ENCODE results near the gene CFAP61. TPM values are rescaled to one million over a fixed set of nuclear protein-coding genes. Genes with fewer than 3 reads are reported as not detected.

The CFAP61 gene
- total RNA-seq, 1 experiment from 2014 or later, result 0.61 TPM

DNA sequence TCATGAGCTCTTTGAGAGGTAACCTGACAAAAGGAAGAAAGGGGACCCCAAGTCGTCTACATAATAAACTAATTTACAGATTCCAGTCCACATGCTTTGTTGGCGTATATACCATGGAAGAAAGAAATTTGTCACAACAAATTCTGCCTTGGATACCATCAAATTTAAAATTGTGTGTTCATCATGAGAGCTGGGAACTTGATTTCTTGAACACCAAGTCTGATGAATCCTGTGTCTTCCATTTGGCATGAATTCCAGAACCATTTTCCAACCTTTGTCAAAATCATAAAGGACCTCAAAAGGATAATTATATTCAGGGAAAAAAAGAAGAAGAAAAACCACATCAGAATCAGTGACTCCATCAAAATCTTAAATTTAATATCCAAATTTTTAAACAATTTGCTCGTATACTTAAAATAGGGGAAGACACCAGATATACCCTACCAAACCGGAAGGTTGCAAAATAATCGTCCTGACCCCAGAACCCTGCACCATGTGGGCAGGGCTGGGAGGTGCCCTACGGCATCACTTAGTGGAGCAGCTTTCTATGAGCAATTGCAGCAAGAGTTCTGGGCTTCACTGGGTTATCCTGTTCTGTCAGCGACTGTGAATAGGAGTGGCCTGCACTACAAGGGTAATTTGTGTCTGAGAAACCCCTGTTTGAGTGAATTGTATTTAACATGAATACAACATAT, 241.5 kb downstream of the CFAP61 start:
- Mint-ChIP-seq H3K36me3 (no peaks in the 10 kb centered on the region), H3K4me1 (0 out of 2 replicates have a peak, but pooled peaks cover 3% of the 10 kb centered on the region), H3K9me3 (no peaks in the 10 kb centered on the region), H3K27me3 (ENCODE audit: low read depth) (no peaks in the 10 kb centered on the region), H3K27ac (no peak overlapping the region), H3K4me3 (no peak overlapping the region)
- TF ChIP-seq, protein P1, sequence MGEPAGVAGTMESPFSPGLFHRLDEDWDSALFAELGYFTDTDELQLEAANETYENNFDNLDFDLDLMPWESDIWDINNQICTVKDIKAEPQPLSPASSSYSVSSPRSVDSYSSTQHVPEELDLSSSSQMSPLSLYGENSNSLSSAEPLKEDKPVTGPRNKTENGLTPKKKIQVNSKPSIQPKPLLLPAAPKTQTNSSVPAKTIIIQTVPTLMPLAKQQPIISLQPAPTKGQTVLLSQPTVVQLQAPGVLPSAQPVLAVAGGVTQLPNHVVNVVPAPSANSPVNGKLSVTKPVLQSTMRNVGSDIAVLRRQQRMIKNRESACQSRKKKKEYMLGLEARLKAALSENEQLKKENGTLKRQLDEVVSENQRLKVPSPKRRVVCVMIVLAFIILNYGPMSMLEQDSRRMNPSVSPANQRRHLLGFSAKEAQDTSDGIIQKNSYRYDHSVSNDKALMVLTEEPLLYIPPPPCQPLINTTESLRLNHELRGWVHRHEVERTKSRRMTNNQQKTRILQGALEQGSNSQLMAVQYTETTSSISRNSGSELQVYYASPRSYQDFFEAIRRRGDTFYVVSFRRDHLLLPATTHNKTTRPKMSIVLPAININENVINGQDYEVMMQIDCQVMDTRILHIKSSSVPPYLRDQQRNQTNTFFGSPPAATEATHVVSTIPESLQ (CRISPR knock-in tag; IDR thresholded peaks at IDR 0.05), result no peak
- TF ChIP-seq, protein P2, sequence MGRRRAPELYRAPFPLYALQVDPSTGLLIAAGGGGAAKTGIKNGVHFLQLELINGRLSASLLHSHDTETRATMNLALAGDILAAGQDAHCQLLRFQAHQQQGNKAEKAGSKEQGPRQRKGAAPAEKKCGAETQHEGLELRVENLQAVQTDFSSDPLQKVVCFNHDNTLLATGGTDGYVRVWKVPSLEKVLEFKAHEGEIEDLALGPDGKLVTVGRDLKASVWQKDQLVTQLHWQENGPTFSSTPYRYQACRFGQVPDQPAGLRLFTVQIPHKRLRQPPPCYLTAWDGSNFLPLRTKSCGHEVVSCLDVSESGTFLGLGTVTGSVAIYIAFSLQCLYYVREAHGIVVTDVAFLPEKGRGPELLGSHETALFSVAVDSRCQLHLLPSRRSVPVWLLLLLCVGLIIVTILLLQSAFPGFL (CRISPR knock-in tag; IDR thresholded peaks at IDR 0.05; ENCODE audit: borderline replicate concordance), result no peak
- TF ChIP-seq GRHL2 (CRISPR knock-in tag; IDR thresholded peaks at IDR 0.05; ENCODE audit: insufficient replicate concordance, severe bottlenecking), result no peak
- TF ChIP-seq ZNF317 (CRISPR knock-in tag; IDR thresholded peaks at IDR 0.05; ENCODE audit: borderline replicate concordance, low read depth), result no peak
- TF ChIP-seq, protein P3, sequence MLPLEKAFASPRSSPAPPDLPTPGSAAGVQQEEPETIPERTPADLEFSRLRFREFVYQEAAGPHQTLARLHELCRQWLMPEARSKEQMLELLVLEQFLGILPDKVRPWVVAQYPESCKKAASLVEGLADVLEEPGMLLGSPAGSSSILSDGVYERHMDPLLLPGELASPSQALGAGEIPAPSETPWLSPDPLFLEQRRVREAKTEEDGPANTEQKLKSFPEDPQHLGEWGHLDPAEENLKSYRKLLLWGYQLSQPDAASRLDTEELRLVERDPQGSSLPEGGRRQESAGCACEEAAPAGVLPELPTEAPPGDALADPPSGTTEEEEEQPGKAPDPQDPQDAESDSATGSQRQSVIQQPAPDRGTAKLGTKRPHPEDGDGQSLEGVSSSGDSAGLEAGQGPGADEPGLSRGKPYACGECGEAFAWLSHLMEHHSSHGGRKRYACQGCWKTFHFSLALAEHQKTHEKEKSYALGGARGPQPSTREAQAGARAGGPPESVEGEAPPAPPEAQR (CRISPR knock-in tag; IDR thresholded peaks at IDR 0.05), result no peak
- no peak for TF ChIP-seq RELA (CRISPR knock-in tag; IDR thresholded peaks at IDR 0.05; ENCODE audit: borderline replicate concordance)
- TF ChIP-seq IRF2 (CRISPR knock-in tag; IDR thresholded peaks at IDR 0.05; ENCODE audit: borderline replicate concordance, low read depth), result no peak
- no peak for TF ChIP-seq MXD4 (CRISPR knock-in tag; IDR thresholded peaks at IDR 0.05; ENCODE audit: borderline replicate concordance)
- TF ChIP-seq ELF4 (CRISPR knock-in tag; IDR thresholded peaks at IDR 0.05; ENCODE audit: low read depth), result no peak
- POLR2A ChIA-PET, result no interaction called here
- no peak for ATAC-seq
- no peak for DNase-seq (ENCODE audit: low spot score)
- CTCF ChIA-PET, result no interaction called here

DNA sequence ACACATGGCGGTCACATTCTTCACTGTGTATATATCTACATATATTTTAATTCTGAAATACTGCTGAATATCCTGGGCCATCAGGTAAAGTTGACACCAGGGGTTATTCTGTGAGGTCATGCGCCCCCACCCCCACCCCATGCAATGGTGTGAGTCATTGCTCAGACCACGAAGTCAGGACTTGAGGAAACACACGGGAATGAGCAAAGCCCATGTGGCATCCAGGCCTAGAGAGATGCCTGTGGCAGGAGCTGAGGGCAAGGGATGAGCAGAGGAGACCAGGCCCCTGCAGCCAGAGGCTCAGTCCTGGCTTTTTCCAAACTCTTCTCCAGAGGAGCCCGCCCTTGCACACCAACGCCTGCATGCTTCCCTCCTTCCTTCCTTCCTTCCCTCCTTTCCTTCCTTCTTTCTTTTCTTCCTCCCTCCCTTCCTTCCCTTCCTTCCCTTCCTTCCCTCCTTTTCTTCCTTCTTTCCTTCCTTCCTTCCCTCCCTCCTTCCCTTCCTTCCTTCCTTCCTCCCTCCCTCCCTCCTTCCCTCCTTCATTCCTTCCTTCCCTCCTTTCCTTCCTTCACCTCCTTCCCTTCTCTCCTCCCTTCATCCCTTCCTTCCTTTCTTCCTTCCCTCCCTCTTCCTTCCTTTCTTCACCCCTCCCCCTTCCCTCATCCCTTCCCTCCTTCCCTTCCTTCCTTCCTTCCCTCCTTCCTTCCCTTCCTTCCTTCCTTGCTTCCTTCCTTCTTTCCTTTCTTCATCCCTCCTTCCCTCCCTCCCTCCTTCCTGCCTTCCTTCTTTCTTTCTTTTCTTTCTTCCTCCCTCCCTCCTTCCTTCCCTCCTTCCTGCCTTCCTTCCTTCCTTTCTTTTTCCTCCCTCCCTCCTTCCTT, 243.5 kb downstream of the CFAP61 start:
- H3K4me3 Mint-ChIP-seq, result no peak overlapping the region
- 0 out of 2 replicates have a peak, but pooled peaks cover 3% of the 10 kb centered on the region for H3K4me1 Mint-ChIP-seq
- ChIA-PET POLR2A (no interaction called here), CTCF (no interaction called here)
- H3K27ac Mint-ChIP-seq, result no peak overlapping the region
- DNase-seq (ENCODE audit: low spot score), result no peak
- no peak for ATAC-seq
- no peaks in the 10 kb centered on the region for H3K9me3 Mint-ChIP-seq
- TF ChIP-seq, protein P4, sequence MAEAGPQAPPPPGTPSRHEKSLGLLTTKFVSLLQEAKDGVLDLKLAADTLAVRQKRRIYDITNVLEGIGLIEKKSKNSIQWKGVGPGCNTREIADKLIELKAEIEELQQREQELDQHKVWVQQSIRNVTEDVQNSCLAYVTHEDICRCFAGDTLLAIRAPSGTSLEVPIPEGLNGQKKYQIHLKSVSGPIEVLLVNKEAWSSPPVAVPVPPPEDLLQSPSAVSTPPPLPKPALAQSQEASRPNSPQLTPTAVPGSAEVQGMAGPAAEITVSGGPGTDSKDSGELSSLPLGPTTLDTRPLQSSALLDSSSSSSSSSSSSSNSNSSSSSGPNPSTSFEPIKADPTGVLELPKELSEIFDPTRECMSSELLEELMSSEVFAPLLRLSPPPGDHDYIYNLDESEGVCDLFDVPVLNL (CRISPR knock-in tag; IDR thresholded peaks at IDR 0.05; ENCODE audit: borderline replicate concordance, low read depth), result no peak
- TF ChIP-seq, protein P5, sequence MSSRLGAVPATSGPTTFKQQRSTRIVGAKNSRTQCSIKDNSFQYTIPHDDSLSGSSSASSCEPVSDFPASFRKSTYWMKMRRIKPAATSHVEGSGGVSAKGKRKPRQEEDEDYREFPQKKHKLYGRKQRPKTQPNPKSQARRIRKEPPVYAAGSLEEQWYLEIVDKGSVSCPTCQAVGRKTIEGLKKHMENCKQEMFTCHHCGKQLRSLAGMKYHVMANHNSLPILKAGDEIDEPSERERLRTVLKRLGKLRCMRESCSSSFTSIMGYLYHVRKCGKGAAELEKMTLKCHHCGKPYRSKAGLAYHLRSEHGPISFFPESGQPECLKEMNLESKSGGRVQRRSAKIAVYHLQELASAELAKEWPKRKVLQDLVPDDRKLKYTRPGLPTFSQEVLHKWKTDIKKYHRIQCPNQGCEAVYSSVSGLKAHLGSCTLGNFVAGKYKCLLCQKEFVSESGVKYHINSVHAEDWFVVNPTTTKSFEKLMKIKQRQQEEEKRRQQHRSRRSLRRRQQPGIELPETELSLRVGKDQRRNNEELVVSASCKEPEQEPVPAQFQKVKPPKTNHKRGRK (CRISPR knock-in tag; IDR thresholded peaks at IDR 0.05; ENCODE audit: borderline replicate concordance), result 0 out of 2 replicates have a peak, but pooled peaks have one; percentile 34
- H3K27me3 Mint-ChIP-seq (ENCODE audit: low read depth), result no peaks in the 10 kb centered on the region
- no peaks in the 10 kb centered on the region for H3K36me3 Mint-ChIP-seq
